Endodermal cell (in vitro differentiated cells): ENCODE results near the gene ROGDI. TPM values are rescaled to one million over a fixed set of nuclear protein-coding genes. Genes with fewer than 3 reads are reported as not detected.

ENCODE experiments used
- DNase-seq: peaks from one replicate; pipeline ENCODE4 v3.0.0-alpha.2; 2017
- H3K27ac ChIP-seq: 2 replicates; pipeline ENCODE4 v1.5.1; 2013; ENCODE audit warnings: mild to moderate bottlenecking, low read depth, low read length, moderate library complexity
- H3K27me3 ChIP-seq: 2 replicates; pipeline ENCODE4 v1.6.1; 2013; ENCODE audit warnings: mild to moderate bottlenecking, low read length, moderate library complexity; ENCODE audit not compliant: insufficient read depth, control insufficient read depth, poor library complexity, severe bottlenecking
- H3K36me3 ChIP-seq: 2 replicates; pipeline ENCODE4 v1.7.0; 2013; ENCODE audit warnings: mild to moderate bottlenecking, low read length, moderate library complexity; ENCODE audit not compliant: control insufficient read depth, insufficient read depth
- H3K4me1 ChIP-seq: one replicate; pipeline ENCODE4 v1.7.0; 2013; ENCODE audit warnings: low read length; ENCODE audit not compliant: control insufficient read depth, insufficient read depth
- H3K4me3 ChIP-seq: 2 replicates; pipeline ENCODE4 v1.5.1; 2013; ENCODE audit warnings: mild to moderate bottlenecking, low read length, moderate library complexity
- H3K9ac ChIP-seq: 2 replicates; pipeline ENCODE4 v1.6.1; 2013; ENCODE audit warnings: mild to moderate bottlenecking, low read length, moderate library complexity; ENCODE audit not compliant: poor library complexity, severe bottlenecking; ENCODE audit errors: extremely low read depth
- H3K9me3 ChIP-seq: 2 replicates; pipeline ENCODE4 v1.6.1; 2013; ENCODE audit warnings: mild to moderate bottlenecking, low read length, moderate library complexity; ENCODE audit not compliant: control insufficient read depth
- H3K27ac Mint-ChIP-seq: 2 replicates; pipeline ENCODE4 v1.8.0; 2020; ENCODE audit warnings: mixed read lengths
- H3K27me3 Mint-ChIP-seq: 2 replicates; pipeline ENCODE4 v1.8.0; 2021; ENCODE audit warnings: mild to moderate bottlenecking, mixed read lengths; ENCODE audit not compliant: insufficient read depth
- H3K36me3 Mint-ChIP-seq: 2 replicates; pipeline ENCODE4 v1.8.0; 2020; ENCODE audit warnings: low read depth, mixed read lengths
- H3K4me1 Mint-ChIP-seq: 2 replicates; pipeline ENCODE4 v1.8.0; 2020; ENCODE audit warnings: mixed read lengths
- H3K4me3 Mint-ChIP-seq: 2 replicates; pipeline ENCODE4 v1.8.0; 2020; ENCODE audit warnings: mild to moderate bottlenecking, moderate library complexity, mixed read lengths
- H3K9me3 Mint-ChIP-seq: 2 replicates; pipeline ENCODE4 v1.8.0; 2020; ENCODE audit warnings: mild to moderate bottlenecking, mixed read lengths
- CTCF ChIP-seq: fragments of 200-600 bp; sonication (generic); conservative IDR thresholded peaks from 2 replicates; pipeline ENCODE4 v1.5.0; 2021; ENCODE audit warnings: antibody characterized with exemption, mild to moderate bottlenecking
- WGBS, 2 experiments: methylation state at CpG; one replicate each; pipeline versions ENCODE4 v1.1.5 to v1.1.7; 2013; ENCODE audit warnings: missing lambda C conversion rate in 2 of 2, mixed read lengths in 1 of 2; ENCODE audit not compliant: insufficient coverage in 1 of 2, insufficient read length in 1 of 2; 5-methylcytosine and 5-hydroxymethylcytosine counted together
- total RNA-seq, 2 donors: library from RNA; stranded (reverse); fragmentation: NEBNext Ultra II Directional in 1 of 2; extraction: Animal tissue kit (Norgen Biotek cat#: 25700) in 1 of 2; gene quantifications; 2 replicates in 1 of 2; 3 replicates in 1 of 2; pipeline ENCODE4 v1.2.1, GENCODE V29; 2021

ROGDI gene
- total RNA-seq, 2 donors from 2014 or later: 46.2 to 49.0 TPM

GRCh38 chr16:4839942-4840341, 37.5 kb upstream of the ROGDI start:
- WGBS, 2 experiments: 90 to 94% methylated on average over 3 to 5 of the region's 5 CpGs
- H3K27ac ChIP-seq: no peak overlapping the region

GRCh38 chr16:4837733-4838501, 35.5 kb upstream of the ROGDI start:
- no peak overlapping the region for H3K9ac ChIP-seq
- peaks cover 83% of the 10 kb centered on the region for H3K36me3 ChIP-seq
- Mint-ChIP-seq H3K36me3 (peaks cover 63% of the 10 kb centered on the region), H3K27ac (no peak overlapping the region), H3K27me3 (no peaks in the 10 kb centered on the region), H3K4me3 (no peak overlapping the region), H3K9me3 (no peaks in the 10 kb centered on the region), H3K4me1 (no peaks in the 10 kb centered on the region)
- DNase-seq: no peak
- no peaks in the 10 kb centered on the region for H3K27me3 ChIP-seq
- no peaks in the 10 kb centered on the region for H3K4me1 ChIP-seq
- no peak overlapping the region for H3K27ac ChIP-seq
- 90 to 93% methylated on average over 2 to 11 of the region's 13 CpGs for WGBS, 2 experiments
- no peaks in the 10 kb centered on the region for H3K9me3 ChIP-seq
- H3K4me3 ChIP-seq: no peak overlapping the region
- no peak for TF ChIP-seq CTCF

More at GRCh38 chr16:4839942-4840341, 37.5 kb upstream of the ROGDI start:
- Histone ChIP-seq H3K27me3 (no peaks in the 10 kb centered on the region), H3K4me1 (no peaks in the 10 kb centered on the region), H3K36me3 (peaks cover 87% of the 10 kb centered on the region), H3K4me3 (no peak overlapping the region), H3K9me3 (no peaks in the 10 kb centered on the region), H3K9ac (no peak overlapping the region)
- Mint-ChIP-seq H3K27ac (peak overlapping the region; percentile 31), H3K4me3 (no peak overlapping the region), H3K27me3 (no peaks in the 10 kb centered on the region), H3K4me1 (no peaks in the 10 kb centered on the region), H3K9me3 (no peaks in the 10 kb centered on the region), H3K36me3 (peaks cover 71% of the 10 kb centered on the region)
- TF ChIP-seq CTCF: peak; percentile 21
- no peak for DNase-seq

- no peaks in the 10 kb centered on the region for H3K4me1 ChIP-seq
- peaks cover 83% of the 10 kb centered on the region for H3K36me3 ChIP-seq
- H3K27me3 Mint-ChIP-seq: no peaks in the 10 kb centered on the region
- H3K27me3 ChIP-seq: no peaks in the 10 kb centered on the region
- no peak overlapping the region for H3K4me3 ChIP-seq
- WGBS, 2 experiments: 96 to 100% methylated on average over 2 of the region's 2 CpGs
- H3K9me3 Mint-ChIP-seq: no peaks in the 10 kb centered on the region
- no peaks in the 10 kb centered on the region for H3K4me1 Mint-ChIP-seq
- no peak overlapping the region for H3K4me3 Mint-ChIP-seq
- H3K9me3 ChIP-seq: no peaks in the 10 kb centered on the region
- H3K36me3 Mint-ChIP-seq: peaks cover 65% of the 10 kb centered on the region
- H3K27ac ChIP-seq: no peak overlapping the region
- no peak overlapping the region for H3K27ac Mint-ChIP-seq
- TF ChIP-seq CTCF: no peak
- no peak overlapping the region for H3K9ac ChIP-seq
- no peak for DNase-seq
Observed at GRCh38 chr16:4836727-4837126, 34.3 kb upstream of the ROGDI start.
